CD4-positive, alpha-beta T cell treated with Interleukin-15 for 1 hour (primary cell): ENCODE results near the gene CUX1.

ENCODE experiments used
- DNase-seq: peaks from one replicate; pipeline ENCODE4 v3.0.0-alpha.2; 2020

CUX1 gene

DNA sequence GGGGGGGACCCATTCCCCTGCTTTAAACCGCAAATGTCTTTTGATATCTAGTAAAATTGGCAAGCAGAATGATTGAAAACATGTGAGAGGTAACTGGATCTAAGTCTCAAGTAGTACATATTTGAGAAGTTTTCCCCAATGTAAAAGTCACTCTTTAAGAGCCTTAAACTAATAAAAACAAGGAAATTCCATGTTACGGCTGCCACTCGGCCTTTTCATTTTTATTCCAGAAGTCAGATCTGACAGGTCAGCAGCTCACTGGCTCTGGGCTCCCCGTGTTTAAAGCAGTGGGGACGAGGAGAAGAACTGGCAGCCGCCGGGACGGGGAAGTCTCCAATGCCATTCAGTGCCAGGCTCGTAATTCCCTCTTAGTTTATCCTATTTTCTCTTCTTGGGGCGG is 80.7 kb downstream of the CUX1 start:
- no peak for DNase-seq

DNA sequence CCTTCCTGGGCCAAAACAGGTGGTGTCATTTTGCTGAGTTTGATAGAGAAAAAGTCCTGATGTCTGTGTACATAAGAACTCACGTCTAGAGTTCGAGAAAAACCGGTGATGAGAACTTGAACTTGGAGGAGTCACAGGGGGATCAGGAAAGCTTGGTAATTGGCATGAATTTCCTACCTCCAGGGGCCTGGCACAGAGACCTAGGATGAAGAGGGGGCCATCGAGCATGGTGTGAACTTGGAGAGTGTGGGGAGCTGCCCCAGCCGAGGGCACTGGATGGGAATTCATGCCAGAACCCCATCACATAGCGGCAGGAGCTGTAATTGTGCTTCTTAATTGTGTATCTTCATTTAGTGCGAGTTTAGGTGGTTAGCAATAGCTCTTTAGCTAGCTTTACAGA is 82.2 kb downstream of the CUX1 start:
- no peak for DNase-seq

DNA sequence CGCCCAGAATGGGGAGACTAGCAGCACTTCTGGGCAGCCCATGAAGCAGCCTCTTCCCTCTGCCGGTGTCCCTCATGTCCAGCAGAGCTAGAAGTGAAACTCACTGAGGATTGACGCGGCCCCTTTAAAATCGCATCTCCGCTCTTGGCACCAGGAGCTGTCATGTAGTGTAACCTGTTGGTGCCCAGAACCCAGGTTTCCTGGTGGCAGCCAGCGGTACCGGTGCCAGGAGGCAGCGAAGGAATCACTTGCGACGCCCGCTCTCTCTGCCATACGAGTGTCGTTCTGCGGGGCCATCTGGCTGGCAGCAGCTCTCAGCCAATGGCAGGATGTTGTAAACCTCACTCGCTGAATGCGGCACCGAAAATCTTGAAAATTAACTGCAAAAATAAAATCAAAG is 82.7 kb downstream of the CUX1 start:
- no peak for DNase-seq

DNA sequence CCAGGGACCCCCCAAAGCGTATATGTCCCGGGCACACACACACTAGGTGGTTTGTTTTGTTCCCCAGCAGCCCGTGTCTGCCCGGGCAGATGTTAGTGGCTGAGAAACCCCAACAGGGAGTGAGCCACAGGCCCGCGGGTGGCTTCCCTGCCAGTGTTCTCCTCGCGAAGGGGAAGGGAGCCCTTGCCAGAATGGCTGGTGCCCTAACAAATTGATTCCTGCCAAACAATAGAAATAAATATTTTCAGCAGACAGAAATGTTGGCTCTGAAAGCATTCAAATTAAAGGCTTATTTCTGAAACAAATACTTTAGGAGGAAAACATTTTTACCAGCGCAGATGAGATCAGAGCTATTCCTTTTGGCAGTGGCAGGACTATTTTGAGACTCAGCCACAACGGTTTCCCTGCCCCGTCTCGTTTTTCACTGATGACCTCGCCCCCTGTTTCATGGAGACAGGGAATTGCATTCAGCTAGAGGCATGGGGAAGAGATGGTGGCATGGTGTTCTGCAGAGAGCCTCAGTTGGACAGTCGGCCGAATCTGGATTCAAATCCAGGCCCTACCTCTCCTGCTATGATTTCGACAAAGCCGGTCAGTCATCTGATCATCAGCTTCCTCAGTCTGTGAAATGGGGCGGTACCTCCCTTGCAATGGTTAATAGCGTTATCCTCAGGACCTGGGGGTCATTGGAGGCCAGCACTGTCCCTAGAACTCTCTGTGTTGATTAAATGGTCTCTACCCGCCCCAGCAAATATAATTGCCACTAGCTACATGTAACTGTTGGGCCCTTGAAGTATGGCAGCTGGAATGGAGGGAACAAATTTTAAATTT is 84.5 kb downstream of the CUX1 start:
- no peak for DNase-seq

DNA sequence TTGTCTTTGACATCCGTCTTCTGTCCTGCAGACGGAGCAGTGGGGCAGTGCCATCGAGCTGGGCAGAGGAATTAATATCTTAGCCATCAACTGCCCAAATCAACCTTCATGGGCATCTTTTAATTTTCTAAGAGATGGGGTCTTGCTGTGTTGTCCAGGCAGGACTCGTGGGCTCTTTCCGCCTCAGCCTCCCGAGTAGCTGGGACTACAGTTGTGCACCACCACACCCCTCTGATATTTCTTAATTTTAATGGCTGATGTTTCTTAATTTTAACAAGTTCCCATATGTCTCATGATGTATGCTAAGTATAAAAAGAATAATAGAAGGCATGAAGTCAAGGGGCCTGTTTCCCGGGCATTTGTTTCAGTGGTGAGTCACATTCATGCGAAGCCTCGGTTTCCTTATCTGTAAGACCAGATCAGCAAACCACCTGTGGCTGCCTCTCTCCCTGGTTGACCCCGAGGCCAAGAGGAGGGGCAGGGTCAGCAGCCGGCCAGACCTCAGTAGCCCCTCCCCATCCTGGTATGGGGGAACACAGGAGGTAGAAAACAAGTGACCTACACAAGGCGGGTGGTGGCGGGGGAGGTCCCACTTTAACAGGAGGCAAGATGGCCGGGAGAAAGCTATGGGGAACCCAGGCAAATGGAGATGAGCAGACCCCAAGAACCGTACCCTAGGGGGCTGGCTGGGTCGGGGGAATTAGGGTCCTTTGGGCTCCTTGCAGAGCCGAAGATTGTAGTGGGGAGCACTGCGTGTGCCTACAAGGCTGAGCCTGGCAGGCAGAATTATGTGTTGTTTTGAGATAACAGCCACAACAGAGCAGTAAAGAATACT is 85.5 kb downstream of the CUX1 start:
- no peak for DNase-seq

DNA sequence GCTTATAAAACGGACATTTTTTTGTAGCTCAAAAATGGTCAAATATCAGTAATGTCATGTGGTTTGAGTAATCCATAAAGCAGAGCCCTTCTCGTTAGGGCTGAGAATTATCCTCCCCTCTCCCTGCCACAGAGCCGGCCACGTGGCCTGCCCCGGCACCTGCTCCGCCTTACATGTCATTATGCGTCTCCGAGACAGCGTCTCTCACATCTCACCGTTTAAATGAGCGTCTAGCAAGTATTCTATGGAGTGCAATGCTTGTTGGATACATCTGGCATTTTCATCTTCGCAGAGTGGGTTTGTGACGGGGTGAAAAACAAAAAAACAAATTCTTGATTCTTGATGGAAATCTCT is 86.1 kb downstream of the CUX1 start:
- no peak for DNase-seq

DNA sequence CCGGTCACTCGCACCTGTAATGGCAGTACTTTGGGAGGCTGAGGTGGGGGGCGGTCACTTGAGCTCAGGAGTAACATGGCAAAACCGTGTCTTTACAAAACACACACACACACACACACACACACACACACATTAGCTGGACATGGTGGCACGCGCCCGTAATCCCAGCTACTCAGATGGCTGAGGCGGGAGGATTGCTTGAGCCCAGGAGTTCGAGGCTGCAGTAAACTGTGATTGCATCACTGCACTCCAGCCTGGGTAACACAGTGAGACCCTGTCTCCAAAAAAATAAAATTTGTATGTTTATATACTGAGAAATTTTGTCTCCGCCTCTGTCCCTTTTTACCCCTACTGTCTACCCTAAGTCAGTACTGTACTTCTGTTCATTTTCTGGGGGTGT is 86.6 kb downstream of the CUX1 start:
- DNase-seq: no peak

DNA sequence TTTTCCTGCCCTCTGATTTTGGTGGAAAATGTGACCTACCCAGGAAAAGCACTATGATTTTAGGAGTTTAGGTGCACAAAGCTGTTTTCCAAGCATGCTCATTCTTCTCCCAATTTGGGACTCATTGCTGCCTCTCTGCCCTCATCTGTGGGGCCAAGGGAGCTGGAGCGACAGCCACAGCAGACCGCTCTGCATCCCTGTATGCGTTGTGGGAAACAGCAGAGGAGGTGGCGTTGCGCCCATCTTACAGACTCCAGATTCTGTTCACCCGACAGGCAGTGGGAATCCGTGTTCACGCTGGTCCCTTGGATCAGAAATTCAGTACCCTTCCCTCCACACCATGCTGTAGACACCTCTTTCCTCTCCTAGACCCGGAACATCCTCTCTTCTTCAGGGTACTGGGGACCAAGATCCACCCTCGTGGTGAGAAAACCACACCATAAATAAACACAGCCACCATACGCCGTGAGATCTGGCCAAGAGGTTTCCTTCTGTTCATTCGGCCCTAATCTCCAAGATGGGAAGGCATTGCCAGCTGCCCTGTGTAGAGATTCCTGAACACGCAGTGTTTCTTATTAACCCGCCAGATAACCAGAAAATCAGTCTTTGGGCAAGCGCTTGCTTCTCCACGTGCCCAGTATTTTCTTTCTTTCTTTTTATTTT is 87.9 kb downstream of the CUX1 start:
- no peak for DNase-seq

DNA sequence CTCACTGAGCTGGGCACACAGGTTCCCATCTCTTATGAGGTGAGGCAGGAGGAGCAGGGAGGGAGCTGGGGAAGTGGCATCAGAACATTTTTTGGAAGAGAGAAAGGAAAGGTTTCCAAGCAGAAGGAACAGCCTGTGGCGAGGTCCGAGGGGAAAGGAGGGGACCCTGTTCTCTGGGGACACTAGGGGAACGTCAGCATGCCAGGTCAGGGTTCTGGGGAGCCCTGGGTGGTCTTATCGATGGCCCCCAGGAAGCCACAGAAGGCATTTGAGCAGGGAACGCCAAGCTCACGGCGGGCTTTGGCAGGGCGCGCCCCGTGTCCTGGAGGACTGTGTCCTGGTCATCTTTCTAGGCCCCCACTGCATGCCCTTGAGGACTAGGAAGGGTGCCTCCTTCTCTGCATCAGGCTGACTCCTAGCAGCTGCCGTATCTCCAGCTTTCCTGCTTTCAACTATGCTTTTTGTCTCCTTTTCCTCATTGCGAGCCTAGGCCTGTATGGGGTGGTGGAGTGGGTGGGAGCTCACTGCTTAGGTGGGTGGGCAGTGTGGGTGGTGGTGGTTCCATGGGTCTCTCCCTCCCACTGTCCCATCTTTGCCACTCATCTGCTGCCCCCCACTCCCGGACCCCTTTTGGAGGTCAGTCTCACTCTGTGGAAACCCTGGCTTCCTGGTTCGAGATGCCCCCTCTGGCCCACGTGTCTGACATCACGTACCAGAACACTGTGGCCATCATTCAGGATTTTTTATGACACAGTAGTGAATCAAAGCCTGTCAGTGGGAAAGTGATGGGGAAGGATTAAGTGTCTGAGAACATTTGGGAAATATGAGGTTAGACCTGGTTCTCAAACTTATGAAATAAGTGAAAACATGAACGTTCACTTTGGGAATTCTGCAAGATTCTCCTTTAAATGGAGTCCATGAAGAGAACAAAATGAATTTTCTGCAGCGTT is 89.1 kb downstream of the CUX1 start:
- no peak for DNase-seq

DNA sequence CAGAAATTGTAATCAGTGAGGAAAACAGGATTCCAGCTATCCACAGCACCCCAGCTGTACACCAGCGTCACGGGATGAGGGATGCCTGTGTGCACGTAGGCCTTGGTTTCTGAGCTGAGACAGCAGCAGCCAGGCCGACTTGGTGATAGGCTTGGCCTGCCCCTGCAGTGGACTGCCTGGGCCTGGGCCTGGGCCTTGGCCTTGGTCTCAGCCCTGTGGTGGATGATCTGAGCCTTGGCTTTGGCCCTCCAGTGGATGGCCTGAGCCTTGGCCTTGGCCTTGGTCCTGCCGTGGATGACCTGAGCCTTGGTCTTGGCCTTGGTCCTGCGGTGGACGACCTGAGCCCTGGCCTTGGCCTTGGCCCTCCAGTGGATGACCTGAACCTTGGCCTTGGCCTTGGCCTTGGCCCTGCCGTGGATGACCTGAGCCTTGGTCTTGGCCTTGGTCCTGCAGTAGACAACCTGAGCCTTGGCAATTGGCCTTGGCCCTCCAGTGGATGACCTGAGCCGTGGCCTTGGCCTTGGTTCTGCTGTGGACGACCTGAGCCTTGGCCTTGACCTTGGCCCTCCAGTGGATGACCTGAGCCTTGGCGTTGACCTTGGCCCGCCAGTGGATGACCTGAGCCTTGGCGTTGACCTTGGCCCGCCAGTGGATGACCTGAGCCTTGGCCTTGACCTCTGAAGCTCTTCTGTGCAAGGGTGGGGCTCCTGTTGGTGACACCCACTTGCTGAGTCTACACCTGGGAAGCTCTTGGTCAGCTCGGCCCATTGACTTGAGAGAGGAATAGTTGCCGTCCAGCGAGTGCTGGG is 93.8 kb downstream of the CUX1 start:
- no peak for DNase-seq

DNA sequence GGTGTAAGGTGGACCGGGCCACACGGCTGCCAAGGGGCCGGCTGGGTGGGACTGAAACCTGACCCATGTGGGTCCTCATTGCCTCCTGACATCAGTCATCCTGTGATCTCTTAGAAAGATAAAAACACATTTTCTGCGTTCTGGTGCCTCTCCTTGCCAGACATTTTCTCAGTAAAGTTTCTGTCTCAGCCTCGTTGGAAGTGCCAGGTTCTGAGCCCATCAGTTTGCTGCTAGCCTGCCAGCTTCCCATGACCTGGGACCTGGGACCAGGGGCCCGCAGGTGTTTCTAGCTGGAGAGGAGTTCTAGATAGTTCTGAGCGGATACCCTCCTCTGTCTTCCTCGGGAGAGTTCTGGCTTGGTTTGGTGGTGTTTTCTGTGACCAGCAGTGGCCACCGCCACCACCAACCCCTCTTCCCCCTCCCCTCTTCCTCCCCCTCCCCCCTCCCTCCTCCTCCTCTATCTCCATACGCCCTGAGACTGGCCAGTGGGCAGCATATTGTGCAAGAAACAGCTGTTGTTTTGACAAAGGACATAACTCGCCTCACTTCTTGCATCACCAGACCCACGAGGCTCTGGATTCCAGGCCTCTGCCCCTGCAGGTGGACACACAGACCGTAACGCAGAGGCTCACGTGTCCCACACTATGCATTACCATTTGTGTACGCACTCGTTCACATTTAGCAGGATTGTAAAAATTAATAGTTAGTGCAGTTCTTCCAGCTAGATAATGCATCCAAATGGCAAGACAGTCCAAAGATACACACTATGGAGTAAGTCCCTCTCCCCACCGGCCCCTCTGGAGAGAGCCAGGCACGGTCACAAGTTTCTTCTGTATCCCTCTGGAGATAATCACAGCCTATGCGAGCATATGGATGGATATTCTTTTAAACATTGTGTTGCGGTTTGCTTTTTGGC is 94.6 kb downstream of the CUX1 start:
- peak; percentile 25 for DNase-seq

DNA sequence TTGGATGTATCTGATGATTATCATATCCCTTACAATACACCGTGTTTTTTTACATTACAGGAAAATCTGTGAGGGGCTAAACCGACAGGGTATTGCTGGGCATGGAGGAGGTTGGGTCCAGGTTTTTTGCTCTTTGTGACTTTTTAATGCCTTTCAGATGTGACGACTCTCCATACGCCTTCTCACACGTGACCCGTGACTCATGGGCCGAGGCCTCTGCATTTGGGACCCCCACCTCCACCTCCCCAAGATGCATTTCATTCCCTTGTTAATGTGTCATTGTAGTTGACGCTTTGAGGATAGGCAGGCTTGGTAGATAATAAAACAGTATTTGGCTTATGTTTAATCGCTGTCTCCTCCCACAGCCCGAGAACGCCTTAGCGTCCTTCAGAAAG is 95.3 kb downstream of the CUX1 start:
- DNase-seq: no peak

DNA sequence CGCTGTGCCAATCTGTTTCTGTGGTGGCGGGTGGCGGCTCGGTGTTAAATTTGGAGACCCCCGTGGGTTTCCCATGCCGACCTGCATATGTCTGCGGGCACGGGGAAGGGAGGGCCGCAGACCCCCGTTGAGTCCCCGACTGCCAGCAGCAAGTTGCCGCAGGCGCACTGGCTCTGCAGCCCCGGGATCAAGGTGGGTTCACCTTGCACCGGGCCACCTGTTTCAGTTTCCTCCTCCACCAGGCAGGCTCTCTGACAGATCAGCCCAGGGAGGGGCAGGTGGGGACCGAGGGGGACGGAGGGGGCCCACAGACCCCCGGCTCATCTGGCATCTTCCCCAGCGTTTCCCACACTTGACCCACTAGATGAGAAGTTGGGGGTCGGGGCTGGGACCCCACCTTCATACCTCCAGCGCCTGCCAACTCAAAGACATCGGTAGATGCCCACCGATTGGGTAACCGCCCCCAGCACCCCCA is 95.9 kb downstream of the CUX1 start:
- DNase-seq: no peak

DNA sequence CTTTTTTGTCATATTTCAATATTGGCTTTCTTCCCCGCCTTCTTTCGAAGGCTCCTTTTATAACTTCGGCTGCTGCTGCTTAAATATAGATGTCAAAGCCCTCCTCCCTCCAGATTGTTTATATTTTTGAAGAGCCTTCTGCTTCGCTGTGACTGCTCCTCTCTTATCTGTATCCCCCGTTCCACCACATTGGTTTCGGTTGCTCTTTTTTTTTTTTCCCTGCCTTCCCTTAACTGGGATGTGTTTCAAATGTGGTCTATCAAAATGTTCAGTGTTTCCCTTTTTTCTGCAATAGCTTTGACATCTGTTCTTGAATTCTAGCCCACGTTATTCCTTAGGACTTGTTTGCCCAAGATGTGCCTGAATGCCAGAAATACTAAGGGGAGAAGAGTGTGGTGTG is 96.4 kb downstream of the CUX1 start:
- DNase-seq: no peak

DNA sequence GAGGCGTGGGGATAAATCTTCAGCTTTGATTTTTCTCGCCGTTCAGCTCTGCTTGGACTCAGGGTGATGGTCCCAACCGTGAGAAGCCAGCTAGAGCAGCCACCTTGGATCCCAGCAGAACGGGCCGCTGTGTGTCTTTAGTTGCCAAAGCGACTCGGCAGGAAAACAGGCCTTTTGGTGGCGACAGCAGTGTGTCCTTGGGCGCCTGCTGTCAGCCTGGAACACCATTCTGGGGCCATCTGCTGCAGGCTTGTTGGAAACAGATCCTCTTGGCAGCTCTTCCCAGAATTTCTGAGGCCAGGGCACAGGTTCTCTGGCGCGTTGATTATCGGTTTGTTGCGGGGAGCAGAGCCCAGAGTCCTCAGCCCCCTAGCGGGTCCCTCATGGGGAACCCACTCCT is 97.6 kb downstream of the CUX1 start:
- DNase-seq: no peak

DNA sequence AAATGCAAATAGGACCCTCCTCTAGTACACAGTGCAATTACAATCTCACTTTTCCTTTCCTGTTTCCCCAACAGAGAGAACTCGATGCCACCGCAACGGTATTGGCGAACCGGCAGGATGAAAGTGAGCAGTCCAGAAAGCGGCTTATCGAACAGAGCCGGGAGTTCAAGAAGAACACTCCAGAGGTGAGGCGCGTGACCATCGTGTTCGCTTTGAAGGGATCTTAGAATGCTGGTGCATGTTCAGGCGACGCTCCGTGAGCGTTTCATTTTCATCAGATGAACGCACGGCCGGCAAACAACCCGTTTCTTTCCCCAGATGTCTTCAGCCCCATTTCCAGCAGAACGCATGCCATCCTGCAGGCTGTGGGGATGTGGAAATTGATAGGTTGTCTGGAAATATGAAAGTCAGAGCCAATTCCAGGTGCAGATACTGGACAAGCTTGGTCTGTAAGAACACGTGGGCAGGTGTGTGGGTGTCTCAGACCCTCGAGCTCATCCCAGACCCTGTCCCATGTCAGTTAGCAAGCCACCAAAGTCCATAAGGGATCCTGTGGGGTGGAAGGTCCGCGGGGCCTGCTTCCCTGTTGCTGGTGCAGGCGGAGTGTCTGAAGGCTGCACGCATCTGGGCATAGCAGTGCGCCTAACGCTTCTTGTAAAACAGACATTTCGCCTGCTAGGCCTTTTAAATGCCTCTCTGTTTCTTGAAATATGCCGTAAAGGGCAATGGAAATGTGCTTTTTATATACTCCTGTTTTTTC is 98.8 kb downstream of the CUX1 start:
- DNase-seq: no peak

DNA sequence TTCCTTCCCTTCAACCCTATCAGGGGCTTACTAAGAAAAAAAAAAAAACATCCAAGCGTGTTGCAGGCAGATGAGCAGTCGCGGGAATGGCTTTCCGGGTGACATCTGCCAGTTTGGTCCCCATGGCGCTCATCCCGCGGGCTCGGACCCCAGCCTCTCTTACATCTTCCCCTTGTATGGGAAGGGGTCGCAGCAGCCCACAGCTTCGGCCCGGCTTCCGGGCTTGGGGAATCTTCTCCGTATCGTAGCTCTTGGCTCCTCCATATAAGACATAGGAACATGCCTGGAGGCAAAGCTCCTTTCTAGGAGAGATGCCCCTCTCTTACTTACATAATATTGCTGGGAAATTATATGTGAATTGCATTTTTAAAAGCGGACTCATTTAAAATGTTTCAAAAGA is 99.5 kb downstream of the CUX1 start:
- no peak for DNase-seq

DNA sequence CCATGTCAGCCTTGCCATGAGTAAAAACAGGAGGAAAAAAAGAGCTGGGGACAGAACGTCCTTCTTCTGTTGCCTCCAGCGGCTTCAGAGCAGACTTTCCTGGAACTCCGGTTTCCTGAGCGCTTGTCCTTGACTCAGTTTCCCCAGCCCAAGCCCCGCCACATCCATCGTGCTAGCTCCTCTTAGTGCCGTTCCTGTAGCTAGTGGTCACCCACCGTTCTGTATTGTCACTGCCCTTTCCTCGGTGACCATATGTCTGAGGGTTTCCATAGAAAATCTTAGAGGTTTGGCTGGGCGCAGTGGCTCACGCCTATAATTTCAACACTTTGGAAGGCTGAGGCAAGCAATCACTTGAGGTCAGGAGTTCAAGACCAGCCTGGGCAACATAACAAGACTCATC is 100.1 kb downstream of the CUX1 start:
- no peak for DNase-seq

DNA sequence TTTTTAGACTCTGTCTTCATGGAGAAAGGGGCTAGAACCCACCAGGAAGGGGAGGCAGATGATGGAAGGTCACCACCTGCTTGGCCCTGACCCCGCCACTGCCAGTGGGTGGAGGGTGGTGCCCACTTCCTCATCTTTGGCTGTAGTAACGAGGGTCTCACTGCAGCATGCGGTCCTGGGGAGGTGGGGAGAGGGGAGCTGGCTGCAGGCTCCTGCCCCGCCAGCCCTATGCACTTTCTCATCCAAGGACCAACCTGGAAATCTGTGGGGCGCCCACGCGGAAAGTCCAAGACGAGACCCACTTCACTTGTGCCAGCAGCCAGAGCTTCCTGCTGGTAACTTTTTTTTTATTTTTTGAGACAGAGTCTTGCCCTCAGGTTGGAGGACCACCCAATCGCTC is 101.0 kb downstream of the CUX1 start:
- DNase-seq: no peak
